B cell (primary cell): Measurements from ENCODE around the gene ABTB2. TPM values are rescaled to one million over a fixed set of nuclear protein-coding genes. Genes with fewer than 3 reads are reported as not detected.

Experiments used
- ATAC-seq: fragments of 200-7000 bp; cut with Tn5 transposase; one replicate; pipeline ENCODE4 v1.10.0; 2021; ENCODE audit warnings: low read depth, mild to moderate bottlenecking, moderate number of reproducible peaks, moderate library complexity
- CTCF ChIA-PET: fragments of 350-600 bp; sonication (Branson Sonifier 250); formaldehyde crosslinking; loops from one replicate; lab custom pipeline; 2021; ENCODE audit warnings: antibody characterized with exemption, inconsistent platforms; lab: Charles Lee
- POLR2A ChIA-PET: fragments of 350-600 bp; sonication (Branson Sonifier 250); formaldehyde crosslinking; loops from one replicate; lab custom pipeline; 2021; ENCODE audit warnings: antibody characterized with exemption; lab: Charles Lee
- DNase-seq: peaks from one replicate; pipeline ENCODE4 v3.0.0; 2013
- H2AFZ ChIP-seq: 2 replicates; pipeline ENCODE4 v1.6.1; 2012; ENCODE audit warnings: mild to moderate bottlenecking, low read depth, low read length; ENCODE audit not compliant: insufficient read depth, poor library complexity, severe bottlenecking
- H3K27ac ChIP-seq, 2 donors: 1 replicate in 1 of 2; 2 replicates in 1 of 2; pipeline ENCODE4 v1.5.1; 2012 to 2013; ENCODE audit warnings: low read length in 2 of 2, mild to moderate bottlenecking in 2 of 2, moderate library complexity in 1 of 2
- H3K27me3 ChIP-seq, 4 experiments: fragments of 200-600 bp in 1 of 4; sonication (generic) in 1 of 4; replicated peaks in 1 of 4; 1 replicate in 2 of 4; 2 replicates in 2 of 4; pipeline versions ENCODE4 v1.6.1 to v1.7.0; 2013 to 2016; ENCODE audit warnings: low read length in 3 of 4, mild to moderate bottlenecking in 2 of 4, mixed read lengths in 1 of 4, moderate library complexity in 1 of 4; ENCODE audit not compliant: insufficient read depth in 4 of 4, control insufficient read depth in 3 of 4; ENCODE audit errors: control extremely low read depth in 1 of 4
- H3K36me3 ChIP-seq, 2 experiments: replicated peaks in 1 of 2; 1 replicate in 1 of 2; 2 replicates in 1 of 2; pipeline versions ENCODE4 v1.6.1 to v1.7.1; 2013; ENCODE audit warnings: low read length in 1 of 2; ENCODE audit not compliant: insufficient read depth in 2 of 2, control insufficient read depth in 1 of 2; ENCODE audit errors: control extremely low read depth in 1 of 2, extremely low read depth in 1 of 2
- H3K4me1 ChIP-seq, 2 donors: fragments of 200-600 bp in 1 of 2; sonication (generic) in 1 of 2; 1 replicate in 1 of 2; 2 replicates in 1 of 2; pipeline versions ENCODE4 v1.5.1 to v1.6.1; 2013 to 2017; ENCODE audit warnings: low read length in 2 of 2; ENCODE audit not compliant: control insufficient read depth in 2 of 2, insufficient read depth in 2 of 2
- H3K4me2 ChIP-seq: replicated peaks from 2 replicates; pipeline ENCODE3; 2012; ENCODE audit warnings: mild to moderate bottlenecking, low read depth, low read length; ENCODE audit not compliant: poor library complexity, severe bottlenecking
- H3K4me3 ChIP-seq, 5 experiments: fragments of 200-600 bp in 1 of 5; sonication (generic) in 1 of 5; 1 replicate in 3 of 5; 2 replicates in 2 of 5; pipeline versions ENCODE4 v1.5.1 to v1.7.0; 2011 to 2016; ENCODE audit warnings: low read length in 4 of 5, mild to moderate bottlenecking in 4 of 5, low read depth in 2 of 5, control low read depth in 1 of 5, moderate library complexity in 1 of 5; ENCODE audit not compliant: insufficient read depth in 1 of 5; ENCODE audit errors: control extremely low read depth in 1 of 5, extremely low read depth in 1 of 5
- H3K79me2 ChIP-seq: fragments of 200-600 bp; sonication (generic); one replicate; pipeline ENCODE4 v1.6.0; 2016; ENCODE audit warnings: low read length; ENCODE audit not compliant: control insufficient read depth, insufficient read depth
- H3K9ac ChIP-seq: fragments of 200-600 bp; sonication (generic); 2 replicates; pipeline ENCODE4 v1.6.1; 2017; ENCODE audit warnings: mild to moderate bottlenecking, low read length, moderate library complexity
- H3K9me3 ChIP-seq, 3 donors: one replicate each; pipeline versions ENCODE4 v1.6.1 to v1.7.1; 2013; ENCODE audit warnings: low read length in 2 of 3; ENCODE audit not compliant: control insufficient read depth in 2 of 3, insufficient read depth in 1 of 3; ENCODE audit errors: control extremely low read depth in 1 of 3
- H4K20me1 ChIP-seq: 2 replicates; pipeline ENCODE4 v1.6.0; 2012; ENCODE audit warnings: mild to moderate bottlenecking, low read length; ENCODE audit not compliant: insufficient read depth, control insufficient read depth, poor library complexity, severe bottlenecking
- H3K27ac Mint-ChIP-seq: one replicate; pipeline ENCODE4 v1.8.0; 2021; ENCODE audit warnings: mixed read lengths
- H3K27me3 Mint-ChIP-seq: one replicate; pipeline ENCODE4 v1.8.0; 2021; ENCODE audit warnings: mixed read lengths
- H3K4me1 Mint-ChIP-seq: one replicate; pipeline ENCODE4 v1.8.0; 2021; ENCODE audit warnings: mixed read lengths
- H3K4me3 Mint-ChIP-seq: one replicate; pipeline ENCODE4 v1.8.0; 2021; ENCODE audit warnings: mixed read lengths
- H3K9me3 Mint-ChIP-seq: one replicate; pipeline ENCODE4 v1.8.0; 2022; ENCODE audit warnings: mixed read lengths; ENCODE audit not compliant: insufficient read depth
- CTCF ChIP-seq: fragments of 200-600 bp; IDR thresholded peaks from one replicate; pipeline ENCODE4 v1.8.0; 2022; ENCODE audit warnings: antibody characterized with exemption, mild to moderate bottlenecking
- EZH2 ChIP-seq: IDR thresholded peaks from 2 replicates; pipeline ENCODE4 v1.6.1; 2012; ENCODE audit warnings: borderline replicate concordance, low read depth, mild to moderate bottlenecking, moderate library complexity, low read length; ENCODE audit not compliant: insufficient read depth, poor library complexity, severe bottlenecking
- WGBS: methylation state at CpG from one replicate; pipeline ENCODE4 v1.1.5; 2013; ENCODE audit warnings: missing lambda C conversion rate; ENCODE audit not compliant: insufficient coverage; 5-methylcytosine and 5-hydroxymethylcytosine counted together
- intact Hi-C: fragments of 100-400 bp; cut with micrococcal nuclease; formaldehyde crosslinking; loops from one replicate; pipeline ENCODE4 v1.10.0; 2022
- polyA plus RNA-seq: library from polyadenylated mRNA; depleted of rRNA; stranded (reverse); fragments of >200 nt; gene quantifications from 2 replicates; pipeline ENCODE4 v1.2.3, GENCODE V29; 2012
- total RNA-seq, 2 donors: library from RNA; stranded (reverse); fragments of 120-200 nt in 1 of 2; gene quantifications; 1 replicate in 1 of 2; 2 replicates in 1 of 2; pipeline versions ENCODE4 v1.2.3 to v1.2.4, GENCODE V29; 2013 to 2022

The ABTB2 gene
- total and polyA plus RNA-seq, 2 donors (not counting 1 experiment from before 2014, with no cell fraction given): 0.30 to 5.9 TPM

GRCh38 chr11:34327804-34328631 is 29.8 kb downstream of the ABTB2 start:
- H3K36me3 ChIP-seq: no peaks in the 10 kb centered on the region
- no peak overlapping the region for H2AFZ ChIP-seq
- TF ChIP-seq EZH2: no peak
- no peak for TF ChIP-seq CTCF
- intact Hi-C loops: no loop called here
- peaks cover 0 to 3% (median 1%) of the 10 kb centered on the region in 4 experiments for H3K27me3 ChIP-seq
- Mint-ChIP-seq H3K4me1 (no peaks in the 10 kb centered on the region), H3K9me3 (no peaks in the 10 kb centered on the region), H3K4me3 (no peak overlapping the region), H3K27ac (no peak overlapping the region), H3K27me3 (peaks cover 3% of the 10 kb centered on the region)
- no peak overlapping the region for H3K4me3 ChIP-seq
- ChIA-PET POLR2A (no interaction called here), CTCF (no interaction called here)
- no peaks in the 10 kb centered on the region for H3K9me3 ChIP-seq
- no peak overlapping the region for H3K27ac ChIP-seq
- no peaks in the 10 kb centered on the region for H4K20me1 ChIP-seq
- no peaks in the 10 kb centered on the region for H3K79me2 ChIP-seq
- 91% methylated on average over 5 of the region's 7 CpGs for WGBS
- H3K4me1 ChIP-seq: no peaks in the 10 kb centered on the region
- H3K4me2 ChIP-seq: no peak overlapping the region
- ATAC-seq: no peak
- DNase-seq: no peak
- no peak overlapping the region for H3K9ac ChIP-seq

- H3K27ac ChIP-seq: no peak overlapping the region
- H3K9ac ChIP-seq: no peak overlapping the region
- H3K27ac Mint-ChIP-seq: no peak overlapping the region
- no peaks in the 10 kb centered on the region for H3K4me1 Mint-ChIP-seq
- H2AFZ ChIP-seq: no peak overlapping the region
- CTCF ChIA-PET: no interaction called here
- no peaks in the 10 kb centered on the region for H3K79me2 ChIP-seq
- TF ChIP-seq CTCF: no peak
- no peak for TF ChIP-seq EZH2
- no peak overlapping the region for H3K4me2 ChIP-seq
- no peak overlapping the region for H3K4me3 Mint-ChIP-seq
- H3K4me1 ChIP-seq: no peaks in the 10 kb centered on the region
- no peaks in the 10 kb centered on the region for H3K27me3 Mint-ChIP-seq
- POLR2A ChIA-PET: no interaction called here
- WGBS: 100% methylated on average over 3 of the region's 3 CpGs
- no peaks in the 10 kb centered on the region for H3K9me3 ChIP-seq
- H4K20me1 ChIP-seq: no peaks in the 10 kb centered on the region
- no peaks in the 10 kb centered on the region for H3K9me3 Mint-ChIP-seq
- ATAC-seq (no peak), DNase-seq (no peak)
- no peak overlapping the region for H3K4me3 ChIP-seq
- intact Hi-C loops: no loop called here
- H3K36me3 ChIP-seq: no peaks in the 10 kb centered on the region
- no peaks in the 10 kb centered on the region for H3K27me3 ChIP-seq
Observed at GRCh38 chr11:34324466-34324865, 33.3 kb downstream of the ABTB2 start.
